KG1 (cell line): ENCODE measurements around the gene SCGB1D1.

Source experiments
- DNase-seq: peaks from one replicate; lab custom pipeline; 2025; lab: John Stamatoyannopoulos, UW

Gene SCGB1D1

GRCh38 chr11:62233730-62234129, 43.7 kb downstream of the SCGB1D1 start:
- DNase-seq = no peak

- DNase-seq = no peak
Measured at GRCh38 chr11:62236187-62236586, 46.2 kb downstream of the SCGB1D1 start.

DNA sequence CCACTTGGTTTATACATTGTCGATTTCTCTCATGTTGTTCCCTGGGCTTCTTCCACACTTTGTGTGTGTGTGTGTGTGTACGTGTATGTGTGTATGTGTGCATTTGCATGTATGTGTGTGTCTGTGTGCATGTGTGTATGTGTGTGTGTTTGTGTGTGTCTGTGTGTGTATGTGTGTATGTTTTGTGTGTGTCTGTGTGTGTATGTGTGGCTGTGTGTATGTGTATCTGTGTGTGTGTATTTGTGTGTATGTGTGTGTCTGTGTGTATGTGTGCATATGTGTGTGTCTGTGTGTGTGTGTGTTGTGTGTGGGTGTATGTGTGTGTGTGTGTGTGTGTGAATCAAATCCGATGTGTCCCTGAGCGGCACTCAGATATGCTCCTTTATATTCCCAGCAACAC, 47.5 kb downstream of the SCGB1D1 start:
- no peak for DNase-seq

GRCh38 chr11:62238151-62238550, 48.1 kb downstream of the SCGB1D1 start:
- no peak for DNase-seq

GRCh38 chr11:62241095-62241494, 51.1 kb downstream of the SCGB1D1 start:
- DNase-seq = no peak

DNA sequence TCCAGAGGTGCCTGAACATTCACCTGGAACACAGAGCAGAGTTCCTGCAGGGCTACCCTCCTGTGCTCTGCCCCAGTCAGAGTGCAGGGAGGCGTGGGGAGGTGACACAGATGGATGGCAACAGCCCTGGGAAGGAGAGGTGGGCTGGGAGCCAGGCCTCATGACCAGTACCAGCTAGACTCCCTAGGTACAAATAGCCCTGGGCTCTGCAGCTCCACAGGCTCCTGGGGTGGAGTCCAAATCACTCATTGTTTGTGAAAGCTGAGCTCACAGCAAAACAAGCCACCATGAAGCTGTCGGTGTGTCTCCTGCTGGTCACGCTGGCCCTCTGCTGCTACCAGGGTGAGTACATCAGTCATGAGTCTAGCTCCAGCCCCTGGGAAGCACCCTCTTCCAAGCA, 52.0 kb downstream of the SCGB1D1 start, which contains the start of gene SCGB1D2:
Gene SCGB1D2 (plus strand): TSS at position 219 of the 400 bp plus-strand sequence. CDS start 69 bp downstream, at position 288.
- DNase-seq = no peak
